Measurements from ENCODE around the gene IPO4. TPM values are rescaled to one million over a fixed set of nuclear protein-coding genes. Genes with fewer than 3 reads are reported as not detected.
"Not testable (repeated sequence)": the region's sequence is repeated elsewhere in the genome, so short reads cannot be mapped to it uniquely, and the experiment has no call there.

IPO4 gene, protein sequence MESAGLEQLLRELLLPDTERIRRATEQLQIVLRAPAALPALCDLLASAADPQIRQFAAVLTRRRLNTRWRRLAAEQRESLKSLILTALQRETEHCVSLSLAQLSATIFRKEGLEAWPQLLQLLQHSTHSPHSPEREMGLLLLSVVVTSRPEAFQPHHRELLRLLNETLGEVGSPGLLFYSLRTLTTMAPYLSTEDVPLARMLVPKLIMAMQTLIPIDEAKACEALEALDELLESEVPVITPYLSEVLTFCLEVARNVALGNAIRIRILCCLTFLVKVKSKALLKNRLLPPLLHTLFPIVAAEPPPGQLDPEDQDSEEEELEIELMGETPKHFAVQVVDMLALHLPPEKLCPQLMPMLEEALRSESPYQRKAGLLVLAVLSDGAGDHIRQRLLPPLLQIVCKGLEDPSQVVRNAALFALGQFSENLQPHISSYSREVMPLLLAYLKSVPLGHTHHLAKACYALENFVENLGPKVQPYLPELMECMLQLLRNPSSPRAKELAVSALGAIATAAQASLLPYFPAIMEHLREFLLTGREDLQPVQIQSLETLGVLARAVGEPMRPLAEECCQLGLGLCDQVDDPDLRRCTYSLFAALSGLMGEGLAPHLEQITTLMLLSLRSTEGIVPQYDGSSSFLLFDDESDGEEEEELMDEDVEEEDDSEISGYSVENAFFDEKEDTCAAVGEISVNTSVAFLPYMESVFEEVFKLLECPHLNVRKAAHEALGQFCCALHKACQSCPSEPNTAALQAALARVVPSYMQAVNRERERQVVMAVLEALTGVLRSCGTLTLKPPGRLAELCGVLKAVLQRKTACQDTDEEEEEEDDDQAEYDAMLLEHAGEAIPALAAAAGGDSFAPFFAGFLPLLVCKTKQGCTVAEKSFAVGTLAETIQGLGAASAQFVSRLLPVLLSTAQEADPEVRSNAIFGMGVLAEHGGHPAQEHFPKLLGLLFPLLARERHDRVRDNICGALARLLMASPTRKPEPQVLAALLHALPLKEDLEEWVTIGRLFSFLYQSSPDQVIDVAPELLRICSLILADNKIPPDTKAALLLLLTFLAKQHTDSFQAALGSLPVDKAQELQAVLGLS
- 10 to 100 TPM; 20.2 to 37.0 (median 24.5) TPM for polyA plus RNA-seq (ENCODE audit: insufficient read depth in 1 of 5, insufficient read length in 5 of 5, low replicate concordance in 1 of 5)
- long read RNA-seq, donor 1, partial matches to known transcripts = 46 of 56 reads
- long read RNA-seq, donor 1, other reads (novel, unspliced or antisense) = 5 of 56 reads
- long read RNA-seq, donor 2, partial matches to known transcripts = 0 of 1 reads
- long read RNA-seq, donor 2, other reads (novel, unspliced or antisense) = 0 of 1 reads
- long read RNA-seq, donor 3, partial matches to known transcripts = 0 of 2 reads
- long read RNA-seq, donor 3, other reads (novel, unspliced or antisense) = 0 of 2 reads
- long read RNA-seq, donor 4, partial matches to known transcripts = 0 of 1 reads
- long read RNA-seq, donor 4, other reads (novel, unspliced or antisense) = 0 of 1 reads
- long read RNA-seq, donor 5, partial matches to known transcripts = 0 of 4 reads
- long read RNA-seq, donor 5, other reads (novel, unspliced or antisense) = 0 of 4 reads
- long read RNA-seq, donor 6 = 0 reads
- long read RNA-seq, donor 7, partial matches to known transcripts = 0 of 5 reads
- long read RNA-seq, donor 7, other reads (novel, unspliced or antisense) = 0 of 5 reads
- long read RNA-seq, donor 8, transcript IPO4-206 (5 exons, 554 nt) = major isoform, 7 of 12 reads
- long read RNA-seq, donor 8, partial matches to known transcripts = 5 of 12 reads
- long read RNA-seq, donor 8, other reads (novel, unspliced or antisense) = 0 of 12 reads

- DNase-seq = peak; percentile 95
Observed at GRCh38 chr14:24188251-24189058, at the start of gene IPO4. Gene IPO4, minus strand, starts transcription at chr14:24188816. Its CDS starts 29 bp downstream, at chr14:24188787.

GRCh38 chr14:24238123-24238522 lies 49.5 kb upstream of the IPO4 start:
- no peak for DNase-seq

DNA sequence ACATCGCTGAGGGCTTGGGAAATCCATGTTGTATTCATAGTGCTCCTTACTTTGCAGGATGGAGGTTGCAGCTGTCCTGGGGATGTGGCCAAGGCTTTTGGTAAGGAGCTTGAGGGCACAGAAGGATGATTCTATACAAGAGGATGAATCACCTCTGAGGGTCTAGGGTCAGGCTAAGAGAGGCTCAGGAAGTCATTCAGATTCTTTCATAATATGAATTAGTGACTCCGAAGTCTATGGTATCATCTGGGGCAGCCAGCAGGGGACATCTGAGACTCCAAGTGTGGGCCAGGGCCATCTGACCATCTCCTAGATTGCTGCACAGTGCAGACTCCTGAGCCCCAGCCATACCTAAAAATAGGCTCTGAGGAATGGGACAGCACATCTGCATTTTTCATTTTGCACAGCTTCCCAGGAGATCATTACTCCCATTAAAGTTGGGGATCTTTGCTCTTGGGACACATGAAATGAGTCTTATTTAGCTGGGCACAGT lies 48.9 kb upstream of the IPO4 start:
- no peak for DNase-seq

DNA sequence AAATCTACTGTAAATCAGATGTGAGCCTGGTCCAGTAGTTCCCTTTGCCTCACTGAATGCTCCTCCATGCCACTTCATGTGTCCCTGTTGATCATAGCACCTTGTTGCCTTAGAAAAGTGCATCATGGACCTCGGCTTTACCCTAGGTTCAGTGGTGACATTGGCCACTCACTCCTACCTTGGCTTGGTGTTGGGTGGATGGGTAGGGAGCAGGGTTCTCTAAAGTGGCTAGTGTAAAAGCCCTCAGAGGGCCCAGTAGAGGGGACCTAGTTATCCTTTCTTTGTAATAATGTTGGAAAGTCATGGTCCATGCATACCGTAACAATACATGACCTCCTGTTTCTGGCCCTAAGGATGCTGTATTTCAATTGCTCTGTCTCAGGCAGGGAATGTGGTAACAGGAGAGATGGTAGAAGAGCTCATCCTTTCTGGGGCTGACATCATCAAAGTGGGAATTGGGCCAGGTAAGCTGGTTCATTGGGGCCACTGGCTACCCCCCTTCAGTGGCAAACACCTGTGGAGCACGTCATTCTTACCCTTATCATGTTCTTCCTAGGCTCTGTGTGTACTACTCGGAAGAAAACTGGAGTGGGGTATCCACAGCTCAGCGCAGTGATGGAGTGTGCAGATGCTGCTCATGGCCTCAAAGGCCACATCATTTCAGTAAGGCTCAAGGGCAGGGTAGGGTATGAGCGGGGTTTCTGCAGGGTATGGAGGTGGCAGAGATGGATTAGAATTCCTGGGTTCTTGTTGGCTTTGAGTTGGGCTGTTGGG lies 48.3 kb upstream of the IPO4 start:
- no peak for DNase-seq

GRCh38 chr14:24235804-24236688 lies 47.4 kb upstream of the IPO4 start:
- no peak for DNase-seq

DNA sequence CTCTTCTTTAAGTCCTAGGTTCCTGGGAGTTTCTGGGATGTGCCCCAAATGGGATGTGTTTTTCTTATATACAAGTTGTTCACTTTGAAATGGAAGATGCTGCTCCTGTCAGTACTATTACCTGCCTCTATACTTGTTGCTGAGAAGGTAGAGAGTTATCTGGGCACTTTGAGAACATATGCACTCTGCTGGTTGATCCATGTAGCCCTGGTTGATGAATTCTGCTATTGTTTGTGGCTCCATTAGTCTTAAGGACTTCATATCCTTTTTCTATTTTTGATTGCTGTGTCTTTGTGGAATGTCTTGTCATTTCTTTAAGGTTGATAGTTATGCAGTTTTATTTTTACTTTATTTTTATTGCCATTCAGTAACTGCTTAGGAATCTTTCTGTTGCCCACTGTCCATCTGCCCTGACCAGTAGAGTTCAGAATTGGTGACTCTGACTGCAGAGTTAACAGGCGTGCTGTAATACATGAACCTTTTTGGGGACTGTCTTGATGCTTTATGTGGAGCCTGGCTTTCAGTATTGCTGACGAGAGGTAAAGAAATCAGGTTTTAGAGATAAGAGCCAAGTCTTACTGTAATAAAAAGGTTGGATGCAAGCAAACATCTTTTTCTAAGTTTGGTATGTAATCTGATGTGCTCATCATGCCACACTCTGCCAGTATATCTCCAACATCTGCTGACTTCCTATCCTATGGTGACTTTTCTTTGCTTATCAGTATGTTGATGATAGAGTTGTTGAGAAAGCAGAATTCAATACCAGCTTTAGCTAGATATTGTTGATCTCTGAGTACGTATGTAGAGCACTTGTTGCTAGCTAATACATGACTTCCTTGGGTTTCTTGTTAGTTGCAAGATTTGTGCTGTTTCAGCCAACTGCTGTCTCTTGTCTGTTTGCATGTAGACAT lies 45.7 kb upstream of the IPO4 start:
- no peak for DNase-seq

DNA sequence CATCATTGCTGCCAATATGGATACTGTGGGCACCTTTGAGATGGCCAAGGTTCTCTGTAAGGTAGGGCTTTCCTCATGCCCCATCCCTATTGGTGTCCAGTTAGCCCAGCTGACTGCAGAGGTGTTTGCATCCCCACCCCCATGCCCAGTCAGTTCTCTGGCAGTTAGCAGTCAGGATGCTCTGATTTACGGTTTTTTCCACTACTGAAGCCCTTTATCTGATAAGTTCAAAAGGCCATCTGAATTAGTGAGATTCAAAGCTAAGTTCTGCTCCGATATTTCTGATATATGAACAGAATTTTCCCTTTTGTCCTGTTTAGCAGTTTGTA lies 44.9 kb upstream of the IPO4 start:
- no peak for DNase-seq

- no peak for DNase-seq
Observed at GRCh38 chr14:24232645-24233537, 44.3 kb upstream of the IPO4 start, which contains the start of gene GMPR2. Gene GMPR2, plus strand, starts transcription at chr14:24232929. Its CDS starts 325 bp downstream, at chr14:24233254.

- peak; percentile 93 to 94 for DNase-seq
Observed at GRCh38 chr14:24232121-24232644, 43.6 kb upstream of the IPO4 start, which contains the start of gene NEDD8. Gene NEDD8, minus strand, starts transcription at chr14:24232367. Its CDS starts 100 bp downstream, at chr14:24232267.

GRCh38 chr14:24231263-24232120 lies 42.9 kb upstream of the IPO4 start:
- no peak for DNase-seq

DNA sequence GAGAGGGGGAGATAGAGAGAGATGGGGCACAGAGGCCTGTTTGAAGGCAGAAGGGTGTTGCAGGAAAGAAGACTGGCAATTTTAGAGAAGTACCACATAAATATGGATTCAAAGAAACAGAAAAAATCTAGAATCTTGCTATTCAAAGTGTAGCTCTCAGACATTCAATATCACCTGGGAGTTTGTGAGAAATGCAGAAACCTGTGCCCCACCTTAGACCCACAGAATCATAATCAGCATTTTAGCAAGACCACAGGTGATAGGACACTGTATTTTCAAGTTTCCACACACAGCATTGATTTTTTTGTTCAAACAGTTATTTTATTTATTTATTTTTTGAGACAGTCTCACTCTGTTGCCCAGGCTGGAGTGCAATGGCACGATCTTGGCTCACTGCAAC lies 40.3 kb upstream of the IPO4 start:
- no peak for DNase-seq

DNA sequence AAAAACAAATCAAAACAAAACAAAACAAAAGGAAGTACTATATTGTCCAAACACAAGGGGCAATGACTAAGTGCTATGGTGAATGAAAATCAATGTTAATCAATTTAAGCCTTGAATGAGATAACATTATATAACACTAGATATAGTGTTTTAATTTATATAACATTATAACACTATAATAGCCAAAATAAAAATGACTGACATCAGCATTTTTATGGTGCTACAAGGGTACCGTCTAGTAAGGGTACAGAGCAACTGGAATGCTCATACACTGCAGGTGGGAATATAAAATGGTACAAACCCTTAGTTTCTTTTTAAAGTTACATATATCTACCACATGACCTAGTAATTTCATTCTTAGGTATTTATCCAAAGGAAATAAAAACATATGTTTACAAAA lies 37.9 kb upstream of the IPO4 start:
- DNase-seq = no peak

DNA sequence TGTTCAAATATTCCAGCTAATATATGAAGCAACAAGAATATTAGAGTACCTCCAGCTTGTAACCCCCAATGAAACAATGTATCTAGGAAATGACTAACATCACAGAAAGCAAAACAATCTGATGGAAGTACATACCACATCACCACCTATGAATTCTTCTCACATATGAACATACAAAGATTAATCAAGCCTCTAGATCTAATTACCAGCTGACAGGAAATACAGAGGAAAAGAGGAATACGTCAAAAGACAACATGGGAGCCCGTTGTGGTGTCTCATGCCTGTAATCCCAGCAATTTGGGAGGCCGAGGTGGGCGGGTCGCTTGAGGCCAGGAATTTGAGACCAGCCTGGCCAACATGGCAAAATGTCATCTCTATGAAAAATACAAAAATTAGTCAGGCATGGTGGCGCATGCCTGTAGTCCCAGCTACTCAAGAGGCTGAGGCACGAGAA lies 36.0 kb upstream of the IPO4 start:
- no peak for DNase-seq

DNA sequence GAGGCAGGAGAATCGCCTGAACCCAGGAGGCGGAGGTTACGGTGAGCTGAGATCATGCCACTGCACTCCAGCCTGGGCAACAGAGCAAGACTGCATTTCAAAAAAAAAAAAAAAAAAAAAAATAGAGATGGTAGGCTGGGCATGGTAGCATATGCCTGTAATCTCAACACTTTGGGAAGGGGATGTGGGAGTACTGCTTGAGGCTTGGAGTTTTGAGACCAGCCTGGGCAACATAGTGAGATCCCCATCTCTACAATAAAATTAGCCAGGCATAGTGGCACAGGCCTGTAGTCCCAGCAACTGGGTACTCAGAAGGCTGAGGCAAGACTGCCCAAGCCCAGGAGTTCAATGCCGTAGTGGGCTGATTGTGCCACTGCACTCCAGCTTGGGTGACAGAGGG lies 34.4 kb upstream of the IPO4 start:
- not testable (repeated sequence) for DNase-seq

All from right lung (tissue), 10 donors.